Activated gamma-delta T cell treated with anti-CD3 and anti-CD28 coated beads, Interleukin-2, amount 50 U/mL, for 16 hours (primary cell): ENCODE results near the gene GNG3.
"Not testable (repeated sequence)": the region's sequence is repeated elsewhere in the genome, so short reads cannot be mapped to it uniquely, and the experiment has no call there.

Experiments
- DNase-seq: peaks from one replicate; pipeline ENCODE4 v3.0.0-alpha.2; 2020; ENCODE audit warnings: low read depth

GNG3 gene

GRCh38 chr11:62687508-62688396 is 19.7 kb upstream of the GNG3 start:
- DNase-seq, result no peak

- DNase-seq, result no peak
Observed at GRCh38 chr11:62688491-62688890, 19.0 kb upstream of the GNG3 start.

GRCh38 chr11:62689421-62690183 is 17.9 kb upstream of the GNG3 start, which contains the start of gene LRRN4CL:
Gene LRRN4CL, minus strand, starts transcription at chr11:62689530. Its CDS starts 1,022 bp downstream, at chr11:62688508.
- no peak for DNase-seq

GRCh38 chr11:62693624-62694023 is 13.9 kb upstream of the GNG3 start:
- DNase-seq, result not testable (repeated sequence)

- peak; percentile 67 for DNase-seq
Observed at GRCh38 chr11:62694455-62695167, 12.9 kb upstream of the GNG3 start.

- no peak for DNase-seq
Observed at GRCh38 chr11:62702246-62702645, 5.2 kb upstream of the GNG3 start.

GRCh38 chr11:62703921-62704320 is 3.6 kb upstream of the GNG3 start:
- not testable (repeated sequence) for DNase-seq

GRCh38 chr11:62705413-62705812 is 2.1 kb upstream of the GNG3 start:
- no peak for DNase-seq

- DNase-seq, result peak; percentile 91
Observed at GRCh38 chr11:62705880-62706849, 1.3 kb upstream of the GNG3 start.

- DNase-seq, result no peak
Observed at GRCh38 chr11:62706850-62707247, 627 bp upstream of the GNG3 start.

GRCh38 chr11:62708392-62708791 is 916 bp downstream of the GNG3 start:
- no peak for DNase-seq

- DNase-seq, result no peak
Observed at GRCh38 chr11:62708793-62709192, 1.3 kb downstream of the GNG3 start.

- peak; percentile 94 for DNase-seq
Observed at GRCh38 chr11:62709247-62710000, 1.9 kb downstream of the GNG3 start.

GRCh38 chr11:62710001-62710345 is 2.5 kb downstream of the GNG3 start:
- DNase-seq, result no peak

- no peak for DNase-seq
Observed at GRCh38 chr11:62712276-62712812, 4.9 kb downstream of the GNG3 start.

- no peak for DNase-seq
Observed at GRCh38 chr11:62712861-62713260, 5.4 kb downstream of the GNG3 start.

- DNase-seq, result no peak
Observed at GRCh38 chr11:62713343-62713742, 5.9 kb downstream of the GNG3 start.

GRCh38 chr11:62715150-62716130 is 8.0 kb downstream of the GNG3 start:
- DNase-seq, result no peak

GRCh38 chr11:62716206-62716605 is 8.7 kb downstream of the GNG3 start:
- no peak for DNase-seq
